Measurements from ENCODE around the gene KRR1.

KRR1 gene

DNA sequence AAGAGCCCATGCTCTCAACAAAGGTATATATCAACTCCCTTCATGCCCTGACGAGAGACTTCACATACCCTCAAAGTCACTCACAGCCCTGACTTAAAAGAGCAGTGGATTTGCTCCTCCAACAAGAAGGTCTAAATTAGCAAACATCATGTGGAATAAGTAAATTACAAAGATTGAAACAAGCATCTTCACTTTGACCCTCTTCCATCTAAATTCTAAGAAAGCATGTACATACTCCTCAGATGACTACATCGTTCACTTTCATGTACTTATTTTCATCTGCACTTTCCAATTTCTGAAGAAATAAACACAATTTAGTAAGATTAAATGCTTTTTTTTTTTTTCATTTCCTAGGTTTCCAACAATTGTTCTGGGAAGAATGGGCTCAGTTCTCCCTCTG, 38.6 kb upstream of the KRR1 start (continued):
- TF ChIP-seq, protein P1, sequence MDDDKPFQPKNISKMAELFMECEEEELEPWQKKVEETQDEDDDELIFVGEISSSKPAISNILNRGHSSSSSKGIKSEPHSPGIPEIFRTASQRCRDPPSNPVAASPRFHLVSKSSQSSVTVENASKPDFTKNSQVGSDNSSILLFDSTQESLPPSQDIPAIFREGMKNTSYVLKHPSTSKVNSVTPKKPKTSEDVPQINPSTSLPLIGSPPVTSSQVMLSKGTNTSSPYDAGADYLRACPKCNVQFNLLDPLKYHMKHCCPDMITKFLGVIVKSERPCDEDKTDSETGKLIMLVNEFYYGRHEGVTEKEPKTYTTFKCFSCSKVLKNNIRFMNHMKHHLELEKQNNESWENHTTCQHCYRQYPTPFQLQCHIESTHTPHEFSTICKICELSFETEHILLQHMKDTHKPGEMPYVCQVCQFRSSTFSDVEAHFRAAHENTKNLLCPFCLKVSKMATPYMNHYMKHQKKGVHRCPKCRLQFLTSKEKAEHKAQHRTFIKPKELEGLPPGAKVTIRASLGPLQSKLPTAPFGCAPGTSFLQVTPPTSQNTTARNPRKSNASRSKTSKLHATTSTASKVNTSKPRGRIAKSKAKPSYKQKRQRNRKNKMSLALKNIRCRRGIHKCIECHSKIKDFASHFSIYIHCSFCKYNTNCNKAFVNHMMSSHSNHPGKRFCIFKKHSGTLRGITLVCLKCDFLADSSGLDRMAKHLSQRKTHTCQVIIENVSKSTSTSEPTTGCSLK (tag by site-specific recombination; IDR thresholded peaks at IDR 0.05), result no peak
- TF ChIP-seq ZNF501 (tag by site-specific recombination; IDR thresholded peaks at IDR 0.05), result no peak
- TF ChIP-seq, protein P2, sequence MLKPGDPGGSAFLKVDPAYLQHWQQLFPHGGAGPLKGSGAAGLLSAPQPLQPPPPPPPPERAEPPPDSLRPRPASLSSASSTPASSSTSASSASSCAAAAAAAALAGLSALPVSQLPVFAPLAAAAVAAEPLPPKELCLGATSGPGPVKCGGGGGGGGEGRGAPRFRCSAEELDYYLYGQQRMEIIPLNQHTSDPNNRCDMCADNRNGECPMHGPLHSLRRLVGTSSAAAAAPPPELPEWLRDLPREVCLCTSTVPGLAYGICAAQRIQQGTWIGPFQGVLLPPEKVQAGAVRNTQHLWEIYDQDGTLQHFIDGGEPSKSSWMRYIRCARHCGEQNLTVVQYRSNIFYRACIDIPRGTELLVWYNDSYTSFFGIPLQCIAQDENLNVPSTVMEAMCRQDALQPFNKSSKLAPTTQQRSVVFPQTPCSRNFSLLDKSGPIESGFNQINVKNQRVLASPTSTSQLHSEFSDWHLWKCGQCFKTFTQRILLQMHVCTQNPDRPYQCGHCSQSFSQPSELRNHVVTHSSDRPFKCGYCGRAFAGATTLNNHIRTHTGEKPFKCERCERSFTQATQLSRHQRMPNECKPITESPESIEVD (tag by site-specific recombination; IDR thresholded peaks at IDR 0.05), result no peak
- TF ChIP-seq, protein P3, sequence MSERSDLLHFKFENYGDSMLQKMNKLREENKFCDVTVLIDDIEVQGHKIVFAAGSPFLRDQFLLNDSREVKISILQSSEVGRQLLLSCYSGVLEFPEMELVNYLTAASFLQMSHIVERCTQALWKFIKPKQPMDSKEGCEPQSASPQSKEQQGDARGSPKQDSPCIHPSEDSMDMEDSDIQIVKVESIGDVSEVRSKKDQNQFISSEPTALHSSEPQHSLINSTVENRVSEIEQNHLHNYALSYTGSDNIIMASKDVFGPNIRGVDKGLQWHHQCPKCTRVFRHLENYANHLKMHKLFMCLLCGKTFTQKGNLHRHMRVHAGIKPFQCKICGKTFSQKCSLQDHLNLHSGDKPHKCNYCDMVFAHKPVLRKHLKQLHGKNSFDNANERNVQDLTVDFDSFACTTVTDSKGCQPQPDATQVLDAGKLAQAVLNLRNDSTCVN (tag by site-specific recombination; optimal IDR thresholded peaks at IDR 0.05), result no peak
- no peak for TF ChIP-seq ZNF791 (tag by site-specific recombination; IDR thresholded peaks at IDR 0.05)
- no peak for TF ChIP-seq ZNF366 (tag by site-specific recombination; conservative IDR thresholded peaks at IDR 0.05)
- TF ChIP-seq, protein P4, sequence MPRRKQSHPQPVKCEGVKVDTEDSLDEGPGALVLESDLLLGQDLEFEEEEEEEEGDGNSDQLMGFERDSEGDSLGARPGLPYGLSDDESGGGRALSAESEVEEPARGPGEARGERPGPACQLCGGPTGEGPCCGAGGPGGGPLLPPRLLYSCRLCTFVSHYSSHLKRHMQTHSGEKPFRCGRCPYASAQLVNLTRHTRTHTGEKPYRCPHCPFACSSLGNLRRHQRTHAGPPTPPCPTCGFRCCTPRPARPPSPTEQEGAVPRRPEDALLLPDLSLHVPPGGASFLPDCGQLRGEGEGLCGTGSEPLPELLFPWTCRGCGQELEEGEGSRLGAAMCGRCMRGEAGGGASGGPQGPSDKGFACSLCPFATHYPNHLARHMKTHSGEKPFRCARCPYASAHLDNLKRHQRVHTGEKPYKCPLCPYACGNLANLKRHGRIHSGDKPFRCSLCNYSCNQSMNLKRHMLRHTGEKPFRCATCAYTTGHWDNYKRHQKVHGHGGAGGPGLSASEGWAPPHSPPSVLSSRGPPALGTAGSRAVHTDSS (tag by site-specific recombination; IDR thresholded peaks at IDR 0.05), result no peak
- no peak for TF ChIP-seq SETDB1 (IDR thresholded peaks at IDR 0.05; ENCODE audit: insufficient read length, low read length)
- no peak for TF ChIP-seq TCF7L2 (IDR thresholded peaks at IDR 0.05; ENCODE audit: borderline replicate concordance, low read depth, low read length)
- TF ChIP-seq, protein P5, sequence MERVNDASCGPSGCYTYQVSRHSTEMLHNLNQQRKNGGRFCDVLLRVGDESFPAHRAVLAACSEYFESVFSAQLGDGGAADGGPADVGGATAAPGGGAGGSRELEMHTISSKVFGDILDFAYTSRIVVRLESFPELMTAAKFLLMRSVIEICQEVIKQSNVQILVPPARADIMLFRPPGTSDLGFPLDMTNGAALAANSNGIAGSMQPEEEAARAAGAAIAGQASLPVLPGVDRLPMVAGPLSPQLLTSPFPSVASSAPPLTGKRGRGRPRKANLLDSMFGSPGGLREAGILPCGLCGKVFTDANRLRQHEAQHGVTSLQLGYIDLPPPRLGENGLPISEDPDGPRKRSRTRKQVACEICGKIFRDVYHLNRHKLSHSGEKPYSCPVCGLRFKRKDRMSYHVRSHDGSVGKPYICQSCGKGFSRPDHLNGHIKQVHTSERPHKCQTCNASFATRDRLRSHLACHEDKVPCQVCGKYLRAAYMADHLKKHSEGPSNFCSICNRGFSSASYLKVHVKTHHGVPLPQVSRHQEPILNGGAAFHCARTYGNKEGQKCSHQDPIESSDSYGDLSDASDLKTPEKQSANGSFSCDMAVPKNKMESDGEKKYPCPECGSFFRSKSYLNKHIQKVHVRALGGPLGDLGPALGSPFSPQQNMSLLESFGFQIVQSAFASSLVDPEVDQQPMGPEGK (tag by site-specific recombination; IDR thresholded peaks at IDR 0.05), result no peak
- TF ChIP-seq HOXD13 (CRISPR knock-in tag; IDR thresholded peaks at IDR 0.05; ENCODE audit: borderline replicate concordance), result no peak
- TF ChIP-seq, protein P6, sequence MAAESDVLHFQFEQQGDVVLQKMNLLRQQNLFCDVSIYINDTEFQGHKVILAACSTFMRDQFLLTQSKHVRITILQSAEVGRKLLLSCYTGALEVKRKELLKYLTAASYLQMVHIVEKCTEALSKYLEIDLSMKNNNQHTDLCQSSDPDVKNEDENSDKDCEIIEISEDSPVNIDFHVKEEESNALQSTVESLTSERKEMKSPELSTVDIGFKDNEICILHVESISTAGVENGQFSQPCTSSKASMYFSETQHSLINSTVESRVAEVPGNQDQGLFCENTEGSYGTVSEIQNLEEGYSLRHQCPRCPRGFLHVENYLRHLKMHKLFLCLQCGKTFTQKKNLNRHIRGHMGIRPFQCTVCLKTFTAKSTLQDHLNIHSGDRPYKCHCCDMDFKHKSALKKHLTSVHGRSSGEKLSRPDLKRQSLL (tag by site-specific recombination; IDR thresholded peaks at IDR 0.05), result no peak
- TF ChIP-seq, protein P7, sequence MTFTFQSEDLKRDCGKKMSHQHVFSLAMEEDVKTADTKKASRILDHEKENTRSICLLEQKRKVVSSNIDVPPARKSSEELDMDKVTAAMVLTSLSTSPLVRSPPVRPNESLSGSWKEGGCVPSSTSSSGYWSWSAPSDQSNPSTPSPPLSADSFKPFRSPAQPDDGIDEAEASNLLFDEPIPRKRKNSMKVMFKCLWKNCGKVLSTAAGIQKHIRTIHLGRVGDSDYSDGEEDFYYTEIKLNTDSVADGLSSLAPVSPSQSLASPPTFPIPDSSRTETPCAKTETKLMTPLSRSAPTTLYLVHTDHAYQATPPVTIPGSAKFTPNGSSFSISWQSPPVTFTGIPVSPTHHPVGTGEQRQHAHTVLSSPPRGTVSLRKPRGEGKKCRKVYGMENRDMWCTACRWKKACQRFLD (tag by site-specific recombination; IDR thresholded peaks at IDR 0.05), result no peak
- TF ChIP-seq ZNF747 (tag by site-specific recombination; IDR thresholded peaks at IDR 0.05), result no peak
- TF ChIP-seq, protein P8, sequence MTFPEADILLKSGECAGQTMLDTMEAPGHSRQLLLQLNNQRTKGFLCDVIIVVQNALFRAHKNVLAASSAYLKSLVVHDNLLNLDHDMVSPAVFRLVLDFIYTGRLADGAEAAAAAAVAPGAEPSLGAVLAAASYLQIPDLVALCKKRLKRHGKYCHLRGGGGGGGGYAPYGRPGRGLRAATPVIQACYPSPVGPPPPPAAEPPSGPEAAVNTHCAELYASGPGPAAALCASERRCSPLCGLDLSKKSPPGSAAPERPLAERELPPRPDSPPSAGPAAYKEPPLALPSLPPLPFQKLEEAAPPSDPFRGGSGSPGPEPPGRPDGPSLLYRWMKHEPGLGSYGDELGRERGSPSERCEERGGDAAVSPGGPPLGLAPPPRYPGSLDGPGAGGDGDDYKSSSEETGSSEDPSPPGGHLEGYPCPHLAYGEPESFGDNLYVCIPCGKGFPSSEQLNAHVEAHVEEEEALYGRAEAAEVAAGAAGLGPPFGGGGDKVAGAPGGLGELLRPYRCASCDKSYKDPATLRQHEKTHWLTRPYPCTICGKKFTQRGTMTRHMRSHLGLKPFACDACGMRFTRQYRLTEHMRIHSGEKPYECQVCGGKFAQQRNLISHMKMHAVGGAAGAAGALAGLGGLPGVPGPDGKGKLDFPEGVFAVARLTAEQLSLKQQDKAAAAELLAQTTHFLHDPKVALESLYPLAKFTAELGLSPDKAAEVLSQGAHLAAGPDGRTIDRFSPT (tag by site-specific recombination; IDR thresholded peaks at IDR 0.05), result no peak
